ENCODE measurements around the gene LNPEP. TPM values are rescaled to one million over a fixed set of nuclear protein-coding genes. Genes with fewer than 3 reads are reported as not detected.
A peak's percentile ranks its signal among the peaks of the same experiment; 100 is the strongest.

LNPEP gene
- total RNA-seq, 1 experiment from 2014 or later = 6.4 TPM

DNA sequence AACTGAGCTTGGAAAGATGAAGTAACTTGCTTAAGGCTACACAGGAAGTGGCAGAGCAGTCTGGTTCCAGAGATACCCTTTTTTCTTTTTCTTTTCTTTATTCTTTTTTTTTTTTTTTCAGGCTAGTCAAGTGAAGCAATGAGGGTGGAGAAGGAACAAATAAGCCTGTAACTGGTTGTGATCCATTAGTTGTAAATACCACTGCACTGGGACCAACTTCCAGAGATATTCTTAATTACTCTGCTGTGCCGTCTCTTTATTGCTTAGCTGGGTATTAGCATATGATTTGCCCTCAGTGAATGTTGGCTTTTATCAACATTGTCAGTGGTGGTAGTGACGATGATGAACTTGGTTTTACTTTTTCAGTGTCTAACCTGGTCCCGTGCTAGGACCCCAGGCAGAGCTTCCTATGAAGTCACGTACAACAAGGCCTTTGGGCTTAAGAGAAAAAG is 26.7 kb downstream of the LNPEP start (continued):
- TF ChIP-seq ZNF416 (CRISPR knock-in tag; IDR thresholded peaks at IDR 0.05) (no peak), JAZF1 (CRISPR knock-in tag; IDR thresholded peaks at IDR 0.05) (no peak), ZNF121 (CRISPR knock-in tag; IDR thresholded peaks at IDR 0.05) (no peak)
- TF ChIP-seq, protein P1, sequence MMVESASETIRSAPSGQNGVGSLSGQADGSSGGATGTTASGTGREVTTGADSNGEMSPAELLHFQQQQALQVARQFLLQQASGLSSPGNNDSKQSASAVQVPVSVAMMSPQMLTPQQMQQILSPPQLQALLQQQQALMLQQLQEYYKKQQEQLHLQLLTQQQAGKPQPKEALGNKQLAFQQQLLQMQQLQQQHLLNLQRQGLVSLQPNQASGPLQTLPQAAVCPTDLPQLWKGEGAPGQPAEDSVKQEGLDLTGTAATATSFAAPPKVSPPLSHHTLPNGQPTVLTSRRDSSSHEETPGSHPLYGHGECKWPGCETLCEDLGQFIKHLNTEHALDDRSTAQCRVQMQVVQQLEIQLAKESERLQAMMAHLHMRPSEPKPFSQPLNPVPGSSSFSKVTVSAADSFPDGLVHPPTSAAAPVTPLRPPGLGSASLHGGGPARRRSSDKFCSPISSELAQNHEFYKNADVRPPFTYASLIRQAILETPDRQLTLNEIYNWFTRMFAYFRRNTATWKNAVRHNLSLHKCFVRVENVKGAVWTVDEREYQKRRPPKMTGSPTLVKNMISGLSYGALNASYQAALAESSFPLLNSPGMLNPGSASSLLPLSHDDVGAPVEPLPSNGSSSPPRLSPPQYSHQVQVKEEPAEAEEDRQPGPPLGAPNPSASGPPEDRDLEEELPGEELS (CRISPR knock-in tag; IDR thresholded peaks at IDR 0.05) = no peak
- TF ChIP-seq, protein P2, sequence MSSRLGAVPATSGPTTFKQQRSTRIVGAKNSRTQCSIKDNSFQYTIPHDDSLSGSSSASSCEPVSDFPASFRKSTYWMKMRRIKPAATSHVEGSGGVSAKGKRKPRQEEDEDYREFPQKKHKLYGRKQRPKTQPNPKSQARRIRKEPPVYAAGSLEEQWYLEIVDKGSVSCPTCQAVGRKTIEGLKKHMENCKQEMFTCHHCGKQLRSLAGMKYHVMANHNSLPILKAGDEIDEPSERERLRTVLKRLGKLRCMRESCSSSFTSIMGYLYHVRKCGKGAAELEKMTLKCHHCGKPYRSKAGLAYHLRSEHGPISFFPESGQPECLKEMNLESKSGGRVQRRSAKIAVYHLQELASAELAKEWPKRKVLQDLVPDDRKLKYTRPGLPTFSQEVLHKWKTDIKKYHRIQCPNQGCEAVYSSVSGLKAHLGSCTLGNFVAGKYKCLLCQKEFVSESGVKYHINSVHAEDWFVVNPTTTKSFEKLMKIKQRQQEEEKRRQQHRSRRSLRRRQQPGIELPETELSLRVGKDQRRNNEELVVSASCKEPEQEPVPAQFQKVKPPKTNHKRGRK (CRISPR knock-in tag; IDR thresholded peaks at IDR 0.05; ENCODE audit: borderline replicate concordance) = no peak

DNA sequence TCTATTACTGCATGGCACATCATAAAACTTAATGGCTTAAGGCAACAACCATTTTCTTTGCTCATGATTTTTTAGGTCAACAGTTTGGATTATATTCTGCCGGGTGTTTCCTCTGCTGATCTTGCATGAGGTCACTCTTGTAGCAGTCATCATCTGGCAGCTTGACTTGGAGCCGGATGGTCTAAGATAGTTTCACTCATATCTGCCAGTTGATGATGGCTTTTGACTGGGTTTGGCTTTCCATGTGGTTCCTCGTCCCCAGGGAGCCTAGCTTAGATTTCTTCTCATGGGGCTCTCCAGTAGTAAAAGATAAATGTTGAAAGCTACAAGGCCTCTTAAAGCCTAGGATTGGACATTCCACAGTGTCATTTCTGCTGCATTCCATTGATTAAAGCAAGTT is 27.4 kb downstream of the LNPEP start:
- CTCF ChIA-PET = interaction anchor here (0.7 to 1.3 kb wide), 2 partner anchors 10 to 27 kb away, joined by 3 read pairs; partner anchors contain the start of gene LNPEP
- no peaks in the 10 kb centered on the region for H3K27me3 Mint-ChIP-seq (ENCODE audit: low read depth)

DNA sequence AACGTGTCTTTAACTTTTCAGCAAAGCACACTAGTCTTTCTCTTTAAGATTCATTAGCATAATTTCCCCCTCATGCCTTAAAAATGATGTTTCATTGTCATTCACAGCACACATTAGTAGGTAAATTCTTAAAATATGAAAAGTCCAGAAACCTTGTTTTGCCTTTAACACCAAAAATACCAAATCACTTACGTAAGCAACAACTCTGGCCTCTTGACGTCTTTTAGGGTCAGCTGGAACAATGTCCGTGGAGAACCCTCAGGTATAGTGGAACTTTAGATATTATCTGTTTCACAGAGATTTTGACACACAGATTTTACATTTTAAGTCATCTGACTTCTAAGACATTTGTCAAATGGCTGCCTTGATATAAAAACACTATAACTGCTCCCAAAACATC is 30.9 kb downstream of the LNPEP start:
- Mint-ChIP-seq H3K27ac (no peak overlapping the region), H3K36me3 (no peaks in the 10 kb centered on the region), H3K4me1 (peaks cover 5% of the 10 kb centered on the region), H3K4me3 (no peak overlapping the region), H3K27me3 (ENCODE audit: low read depth) (no peaks in the 10 kb centered on the region), H3K9me3 (no peaks in the 10 kb centered on the region)
- POLR2A ChIA-PET = no interaction called here
- TF ChIP-seq JUN (CRISPR knock-in tag; IDR thresholded peaks at IDR 0.05) = no peak
- TF ChIP-seq TP53 (CRISPR knock-in tag; IDR thresholded peaks at IDR 0.05) = no peak
- TF ChIP-seq, protein P3, sequence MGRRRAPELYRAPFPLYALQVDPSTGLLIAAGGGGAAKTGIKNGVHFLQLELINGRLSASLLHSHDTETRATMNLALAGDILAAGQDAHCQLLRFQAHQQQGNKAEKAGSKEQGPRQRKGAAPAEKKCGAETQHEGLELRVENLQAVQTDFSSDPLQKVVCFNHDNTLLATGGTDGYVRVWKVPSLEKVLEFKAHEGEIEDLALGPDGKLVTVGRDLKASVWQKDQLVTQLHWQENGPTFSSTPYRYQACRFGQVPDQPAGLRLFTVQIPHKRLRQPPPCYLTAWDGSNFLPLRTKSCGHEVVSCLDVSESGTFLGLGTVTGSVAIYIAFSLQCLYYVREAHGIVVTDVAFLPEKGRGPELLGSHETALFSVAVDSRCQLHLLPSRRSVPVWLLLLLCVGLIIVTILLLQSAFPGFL (CRISPR knock-in tag; IDR thresholded peaks at IDR 0.05; ENCODE audit: borderline replicate concordance) = no peak
- no peak for TF ChIP-seq PRRX2 (CRISPR knock-in tag; IDR thresholded peaks at IDR 0.05)
- TF ChIP-seq KAT7 (CRISPR knock-in tag; IDR thresholded peaks at IDR 0.05; ENCODE audit: borderline replicate concordance) = no peak
- no peak for TF ChIP-seq ZNF423 (CRISPR knock-in tag; IDR thresholded peaks at IDR 0.05)
- no peak for TF ChIP-seq ZNF138 (CRISPR knock-in tag; conservative IDR thresholded peaks at IDR 0.05)
- TF ChIP-seq, protein P4, sequence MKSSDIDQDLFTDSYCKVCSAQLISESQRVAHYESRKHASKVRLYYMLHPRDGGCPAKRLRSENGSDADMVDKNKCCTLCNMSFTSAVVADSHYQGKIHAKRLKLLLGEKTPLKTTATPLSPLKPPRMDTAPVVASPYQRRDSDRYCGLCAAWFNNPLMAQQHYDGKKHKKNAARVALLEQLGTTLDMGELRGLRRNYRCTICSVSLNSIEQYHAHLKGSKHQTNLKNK (CRISPR knock-in tag; IDR thresholded peaks at IDR 0.05) = no peak
- TF ChIP-seq HMGA2 (CRISPR knock-in tag; IDR thresholded peaks at IDR 0.05) = no peak
- TF ChIP-seq, protein P5, sequence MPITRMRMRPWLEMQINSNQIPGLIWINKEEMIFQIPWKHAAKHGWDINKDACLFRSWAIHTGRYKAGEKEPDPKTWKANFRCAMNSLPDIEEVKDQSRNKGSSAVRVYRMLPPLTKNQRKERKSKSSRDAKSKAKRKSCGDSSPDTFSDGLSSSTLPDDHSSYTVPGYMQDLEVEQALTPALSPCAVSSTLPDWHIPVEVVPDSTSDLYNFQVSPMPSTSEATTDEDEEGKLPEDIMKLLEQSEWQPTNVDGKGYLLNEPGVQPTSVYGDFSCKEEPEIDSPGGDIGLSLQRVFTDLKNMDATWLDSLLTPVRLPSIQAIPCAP (CRISPR knock-in tag; IDR thresholded peaks at IDR 0.05) = no peak
- CTCF ChIA-PET = no interaction called here
- ATAC-seq (no peak), DNase-seq (ENCODE audit: low spot score) (no peak)

More for the DNA sequence above, 27.4 kb downstream of the LNPEP start:
- DNase-seq (ENCODE audit: low spot score) (no peak), ATAC-seq (no peak)
- Mint-ChIP-seq H3K9me3 (peaks cover 4% of the 10 kb centered on the region; the same call in 1 of the 2 replicates), H3K36me3 (no peaks in the 10 kb centered on the region), H3K4me1 (peaks cover 5% of the 10 kb centered on the region), H3K4me3 (no peak overlapping the region), H3K27ac (0 out of 2 replicates have a peak overlapping the region, but pooled peaks have one; percentile 41)
- POLR2A ChIA-PET = no interaction called here
- no peak for TF ChIP-seq TEAD1 (CRISPR knock-in tag; IDR thresholded peaks at IDR 0.05)
- TF ChIP-seq, protein P6, sequence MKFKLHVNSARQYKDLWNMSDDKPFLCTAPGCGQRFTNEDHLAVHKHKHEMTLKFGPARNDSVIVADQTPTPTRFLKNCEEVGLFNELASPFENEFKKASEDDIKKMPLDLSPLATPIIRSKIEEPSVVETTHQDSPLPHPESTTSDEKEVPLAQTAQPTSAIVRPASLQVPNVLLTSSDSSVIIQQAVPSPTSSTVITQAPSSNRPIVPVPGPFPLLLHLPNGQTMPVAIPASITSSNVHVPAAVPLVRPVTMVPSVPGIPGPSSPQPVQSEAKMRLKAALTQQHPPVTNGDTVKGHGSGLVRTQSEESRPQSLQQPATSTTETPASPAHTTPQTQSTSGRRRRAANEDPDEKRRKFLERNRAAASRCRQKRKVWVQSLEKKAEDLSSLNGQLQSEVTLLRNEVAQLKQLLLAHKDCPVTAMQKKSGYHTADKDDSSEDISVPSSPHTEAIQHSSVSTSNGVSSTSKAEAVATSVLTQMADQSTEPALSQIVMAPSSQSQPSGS (CRISPR knock-in tag; IDR thresholded peaks at IDR 0.05; ENCODE audit: borderline replicate concordance, low read depth) = no peak
- no peak for TF ChIP-seq SOX15 (CRISPR knock-in tag; IDR thresholded peaks at IDR 0.05)
- TF ChIP-seq, protein P5 (CRISPR knock-in tag; IDR thresholded peaks at IDR 0.05) = no peak
- TF ChIP-seq ZNF423 (CRISPR knock-in tag; IDR thresholded peaks at IDR 0.05) = no peak
- TF ChIP-seq, protein P7, sequence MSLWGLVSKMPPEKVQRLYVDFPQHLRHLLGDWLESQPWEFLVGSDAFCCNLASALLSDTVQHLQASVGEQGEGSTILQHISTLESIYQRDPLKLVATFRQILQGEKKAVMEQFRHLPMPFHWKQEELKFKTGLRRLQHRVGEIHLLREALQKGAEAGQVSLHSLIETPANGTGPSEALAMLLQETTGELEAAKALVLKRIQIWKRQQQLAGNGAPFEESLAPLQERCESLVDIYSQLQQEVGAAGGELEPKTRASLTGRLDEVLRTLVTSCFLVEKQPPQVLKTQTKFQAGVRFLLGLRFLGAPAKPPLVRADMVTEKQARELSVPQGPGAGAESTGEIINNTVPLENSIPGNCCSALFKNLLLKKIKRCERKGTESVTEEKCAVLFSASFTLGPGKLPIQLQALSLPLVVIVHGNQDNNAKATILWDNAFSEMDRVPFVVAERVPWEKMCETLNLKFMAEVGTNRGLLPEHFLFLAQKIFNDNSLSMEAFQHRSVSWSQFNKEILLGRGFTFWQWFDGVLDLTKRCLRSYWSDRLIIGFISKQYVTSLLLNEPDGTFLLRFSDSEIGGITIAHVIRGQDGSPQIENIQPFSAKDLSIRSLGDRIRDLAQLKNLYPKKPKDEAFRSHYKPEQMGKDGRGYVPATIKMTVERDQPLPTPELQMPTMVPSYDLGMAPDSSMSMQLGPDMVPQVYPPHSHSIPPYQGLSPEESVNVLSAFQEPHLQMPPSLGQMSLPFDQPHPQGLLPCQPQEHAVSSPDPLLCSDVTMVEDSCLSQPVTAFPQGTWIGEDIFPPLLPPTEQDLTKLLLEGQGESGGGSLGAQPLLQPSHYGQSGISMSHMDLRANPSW (CRISPR knock-in tag; conservative IDR thresholded peaks at IDR 0.05; ENCODE audit: low read depth) = no peak
- no peak for TF ChIP-seq NR3C1 (CRISPR knock-in tag; conservative IDR thresholded peaks at IDR 0.05; ENCODE audit: low read depth)

Measured in WTC11 (cell line).